ENCODE data around the gene AGFG1. TPM values are rescaled to one million over a fixed set of nuclear protein-coding genes. Genes with fewer than 3 reads are reported as not detected.

The AGFG1 gene
- total RNA-seq, 1 experiment from 2014 or later = 81.3 TPM

DNA sequence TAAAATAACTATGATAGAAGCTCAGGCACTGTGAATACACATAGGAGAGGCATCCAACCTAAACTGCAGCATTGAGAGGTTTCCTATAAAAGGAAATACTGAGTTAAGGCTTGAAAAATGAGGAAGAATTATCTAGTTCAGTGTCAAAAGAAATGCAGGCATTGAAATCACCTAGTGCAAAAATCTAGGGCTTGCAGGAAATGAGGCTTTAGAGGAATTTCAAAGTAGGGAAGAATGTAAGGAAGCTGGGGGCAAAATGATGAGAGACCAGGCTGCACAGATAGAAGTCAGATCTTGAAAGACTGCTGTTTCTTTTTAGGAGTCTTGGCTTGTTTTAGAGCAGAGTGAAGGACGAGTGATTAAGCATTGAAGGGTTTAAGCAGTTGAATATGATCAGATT, 98.7 kb downstream of the AGFG1 start (continued):
- TF ChIP-seq FOXP1 (CRISPR knock-in tag; IDR thresholded peaks at IDR 0.05; ENCODE audit: borderline replicate concordance) = no peak
- no peak for TF ChIP-seq MXD4 (CRISPR knock-in tag; IDR thresholded peaks at IDR 0.05; ENCODE audit: borderline replicate concordance)

DNA sequence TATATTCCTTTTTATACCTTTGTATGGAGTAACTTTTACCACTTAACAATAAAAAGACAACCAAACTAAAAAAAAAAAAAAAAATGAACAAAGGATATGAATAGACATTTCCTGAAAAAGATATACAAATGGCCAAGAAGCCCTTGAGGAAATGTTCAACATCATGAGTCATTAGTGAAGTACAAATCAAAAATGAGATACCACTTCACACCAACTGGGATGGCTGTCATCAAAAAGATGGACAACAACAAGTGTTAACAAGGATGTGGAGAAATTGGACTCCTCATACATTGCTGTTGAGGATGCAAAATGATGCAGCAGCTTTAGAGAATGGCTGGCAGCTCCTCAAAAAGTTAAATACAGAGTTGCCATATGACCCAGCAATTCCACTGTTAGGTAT, 104.2 kb downstream of the AGFG1 start:
- DNase-seq (ENCODE audit: low spot score) (no peak), ATAC-seq (no peak)
- Mint-ChIP-seq H3K27me3 (ENCODE audit: low read depth) (no peaks in the 10 kb centered on the region), H3K27ac (no peak overlapping the region), H3K4me1 (peaks cover 3% of the 10 kb centered on the region), H3K4me3 (no peak overlapping the region), H3K9me3 (peaks cover 4% of the 10 kb centered on the region), H3K36me3 (no peaks in the 10 kb centered on the region)
- TF ChIP-seq, protein P1, sequence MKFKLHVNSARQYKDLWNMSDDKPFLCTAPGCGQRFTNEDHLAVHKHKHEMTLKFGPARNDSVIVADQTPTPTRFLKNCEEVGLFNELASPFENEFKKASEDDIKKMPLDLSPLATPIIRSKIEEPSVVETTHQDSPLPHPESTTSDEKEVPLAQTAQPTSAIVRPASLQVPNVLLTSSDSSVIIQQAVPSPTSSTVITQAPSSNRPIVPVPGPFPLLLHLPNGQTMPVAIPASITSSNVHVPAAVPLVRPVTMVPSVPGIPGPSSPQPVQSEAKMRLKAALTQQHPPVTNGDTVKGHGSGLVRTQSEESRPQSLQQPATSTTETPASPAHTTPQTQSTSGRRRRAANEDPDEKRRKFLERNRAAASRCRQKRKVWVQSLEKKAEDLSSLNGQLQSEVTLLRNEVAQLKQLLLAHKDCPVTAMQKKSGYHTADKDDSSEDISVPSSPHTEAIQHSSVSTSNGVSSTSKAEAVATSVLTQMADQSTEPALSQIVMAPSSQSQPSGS (CRISPR knock-in tag; IDR thresholded peaks at IDR 0.05; ENCODE audit: borderline replicate concordance, low read depth) = no peak
- no peak for TF ChIP-seq FOXK1 (CRISPR knock-in tag; IDR thresholded peaks at IDR 0.05)
- TF ChIP-seq ZNF263 (CRISPR knock-in tag; IDR thresholded peaks at IDR 0.05; ENCODE audit: low read depth) = no peak
- TF ChIP-seq, protein P2, sequence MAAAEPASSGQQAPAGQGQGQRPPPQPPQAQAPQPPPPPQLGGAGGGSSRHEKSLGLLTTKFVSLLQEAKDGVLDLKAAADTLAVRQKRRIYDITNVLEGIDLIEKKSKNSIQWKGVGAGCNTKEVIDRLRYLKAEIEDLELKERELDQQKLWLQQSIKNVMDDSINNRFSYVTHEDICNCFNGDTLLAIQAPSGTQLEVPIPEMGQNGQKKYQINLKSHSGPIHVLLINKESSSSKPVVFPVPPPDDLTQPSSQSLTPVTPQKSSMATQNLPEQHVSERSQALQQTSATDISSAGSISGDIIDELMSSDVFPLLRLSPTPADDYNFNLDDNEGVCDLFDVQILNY (CRISPR knock-in tag; IDR thresholded peaks at IDR 0.05) = no peak
- TF ChIP-seq, protein P3, sequence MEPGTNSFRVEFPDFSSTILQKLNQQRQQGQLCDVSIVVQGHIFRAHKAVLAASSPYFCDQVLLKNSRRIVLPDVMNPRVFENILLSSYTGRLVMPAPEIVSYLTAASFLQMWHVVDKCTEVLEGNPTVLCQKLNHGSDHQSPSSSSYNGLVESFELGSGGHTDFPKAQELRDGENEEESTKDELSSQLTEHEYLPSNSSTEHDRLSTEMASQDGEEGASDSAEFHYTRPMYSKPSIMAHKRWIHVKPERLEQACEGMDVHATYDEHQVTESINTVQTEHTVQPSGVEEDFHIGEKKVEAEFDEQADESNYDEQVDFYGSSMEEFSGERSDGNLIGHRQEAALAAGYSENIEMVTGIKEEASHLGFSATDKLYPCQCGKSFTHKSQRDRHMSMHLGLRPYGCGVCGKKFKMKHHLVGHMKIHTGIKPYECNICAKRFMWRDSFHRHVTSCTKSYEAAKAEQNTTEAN (CRISPR knock-in tag; IDR thresholded peaks at IDR 0.05) = no peak
- TF ChIP-seq, protein P4, sequence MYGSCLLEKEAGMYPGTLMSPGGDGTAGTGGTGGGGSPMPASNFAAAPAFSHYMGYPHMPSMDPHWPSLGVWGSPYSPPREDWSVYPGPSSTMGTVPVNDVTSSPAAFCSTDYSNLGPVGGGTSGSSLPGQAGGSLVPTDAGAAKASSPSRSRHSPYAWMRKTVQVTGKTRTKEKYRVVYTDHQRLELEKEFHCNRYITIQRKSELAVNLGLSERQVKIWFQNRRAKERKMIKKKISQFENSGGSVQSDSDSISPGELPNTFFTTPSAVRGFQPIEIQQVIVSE (CRISPR knock-in tag; IDR thresholded peaks at IDR 0.05; ENCODE audit: borderline replicate concordance) = no peak
- no peak for TF ChIP-seq ATF1 (CRISPR knock-in tag; IDR thresholded peaks at IDR 0.05)
- TF ChIP-seq ZNF671 (CRISPR knock-in tag; IDR thresholded peaks at IDR 0.05) = no peak
- TF ChIP-seq NR1H2 (CRISPR knock-in tag; IDR thresholded peaks at IDR 0.05) = no peak
- TF ChIP-seq, protein P5, sequence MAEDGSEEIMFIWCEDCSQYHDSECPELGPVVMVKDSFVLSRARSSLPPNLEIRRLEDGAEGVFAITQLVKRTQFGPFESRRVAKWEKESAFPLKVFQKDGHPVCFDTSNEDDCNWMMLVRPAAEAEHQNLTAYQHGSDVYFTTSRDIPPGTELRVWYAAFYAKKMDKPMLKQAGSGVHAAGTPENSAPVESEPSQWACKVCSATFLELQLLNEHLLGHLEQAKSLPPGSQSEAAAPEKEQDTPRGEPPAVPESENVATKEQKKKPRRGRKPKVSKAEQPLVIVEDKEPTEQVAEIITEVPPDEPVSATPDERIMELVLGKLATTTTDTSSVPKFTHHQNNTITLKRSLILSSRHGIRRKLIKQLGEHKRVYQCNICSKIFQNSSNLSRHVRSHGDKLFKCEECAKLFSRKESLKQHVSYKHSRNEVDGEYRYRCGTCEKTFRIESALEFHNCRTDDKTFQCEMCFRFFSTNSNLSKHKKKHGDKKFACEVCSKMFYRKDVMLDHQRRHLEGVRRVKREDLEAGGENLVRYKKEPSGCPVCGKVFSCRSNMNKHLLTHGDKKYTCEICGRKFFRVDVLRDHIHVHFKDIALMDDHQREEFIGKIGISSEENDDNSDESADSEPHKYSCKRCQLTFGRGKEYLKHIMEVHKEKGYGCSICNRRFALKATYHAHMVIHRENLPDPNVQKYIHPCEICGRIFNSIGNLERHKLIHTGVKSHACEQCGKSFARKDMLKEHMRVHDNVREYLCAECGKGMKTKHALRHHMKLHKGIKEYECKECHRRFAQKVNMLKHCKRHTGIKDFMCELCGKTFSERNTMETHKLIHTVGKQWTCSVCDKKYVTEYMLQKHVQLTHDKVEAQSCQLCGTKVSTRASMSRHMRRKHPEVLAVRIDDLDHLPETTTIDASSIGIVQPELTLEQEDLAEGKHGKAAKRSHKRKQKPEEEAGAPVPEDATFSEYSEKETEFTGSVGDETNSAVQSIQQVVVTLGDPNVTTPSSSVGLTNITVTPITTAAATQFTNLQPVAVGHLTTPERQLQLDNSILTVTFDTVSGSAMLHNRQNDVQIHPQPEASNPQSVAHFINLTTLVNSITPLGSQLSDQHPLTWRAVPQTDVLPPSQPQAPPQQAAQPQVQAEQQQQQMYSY (CRISPR knock-in tag; IDR thresholded peaks at IDR 0.05) = no peak
- TF ChIP-seq RELA (CRISPR knock-in tag; IDR thresholded peaks at IDR 0.05; ENCODE audit: borderline replicate concordance) = no peak
- TF ChIP-seq NFE2L1 (CRISPR knock-in tag; IDR thresholded peaks at IDR 0.05) = no peak
- TF ChIP-seq, protein P6, sequence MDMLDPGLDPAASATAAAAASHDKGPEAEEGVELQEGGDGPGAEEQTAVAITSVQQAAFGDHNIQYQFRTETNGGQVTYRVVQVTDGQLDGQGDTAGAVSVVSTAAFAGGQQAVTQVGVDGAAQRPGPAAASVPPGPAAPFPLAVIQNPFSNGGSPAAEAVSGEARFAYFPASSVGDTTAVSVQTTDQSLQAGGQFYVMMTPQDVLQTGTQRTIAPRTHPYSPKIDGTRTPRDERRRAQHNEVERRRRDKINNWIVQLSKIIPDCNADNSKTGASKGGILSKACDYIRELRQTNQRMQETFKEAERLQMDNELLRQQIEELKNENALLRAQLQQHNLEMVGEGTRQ (CRISPR knock-in tag; IDR thresholded peaks at IDR 0.05) = no peak
- TF ChIP-seq TCF7 (CRISPR knock-in tag; IDR thresholded peaks at IDR 0.05; ENCODE audit: low read depth) = no peak
- TF ChIP-seq, protein P7, sequence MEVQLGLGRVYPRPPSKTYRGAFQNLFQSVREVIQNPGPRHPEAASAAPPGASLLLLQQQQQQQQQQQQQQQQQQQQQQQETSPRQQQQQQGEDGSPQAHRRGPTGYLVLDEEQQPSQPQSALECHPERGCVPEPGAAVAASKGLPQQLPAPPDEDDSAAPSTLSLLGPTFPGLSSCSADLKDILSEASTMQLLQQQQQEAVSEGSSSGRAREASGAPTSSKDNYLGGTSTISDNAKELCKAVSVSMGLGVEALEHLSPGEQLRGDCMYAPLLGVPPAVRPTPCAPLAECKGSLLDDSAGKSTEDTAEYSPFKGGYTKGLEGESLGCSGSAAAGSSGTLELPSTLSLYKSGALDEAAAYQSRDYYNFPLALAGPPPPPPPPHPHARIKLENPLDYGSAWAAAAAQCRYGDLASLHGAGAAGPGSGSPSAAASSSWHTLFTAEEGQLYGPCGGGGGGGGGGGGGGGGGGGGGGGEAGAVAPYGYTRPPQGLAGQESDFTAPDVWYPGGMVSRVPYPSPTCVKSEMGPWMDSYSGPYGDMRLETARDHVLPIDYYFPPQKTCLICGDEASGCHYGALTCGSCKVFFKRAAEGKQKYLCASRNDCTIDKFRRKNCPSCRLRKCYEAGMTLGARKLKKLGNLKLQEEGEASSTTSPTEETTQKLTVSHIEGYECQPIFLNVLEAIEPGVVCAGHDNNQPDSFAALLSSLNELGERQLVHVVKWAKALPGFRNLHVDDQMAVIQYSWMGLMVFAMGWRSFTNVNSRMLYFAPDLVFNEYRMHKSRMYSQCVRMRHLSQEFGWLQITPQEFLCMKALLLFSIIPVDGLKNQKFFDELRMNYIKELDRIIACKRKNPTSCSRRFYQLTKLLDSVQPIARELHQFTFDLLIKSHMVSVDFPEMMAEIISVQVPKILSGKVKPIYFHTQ (CRISPR knock-in tag; IDR thresholded peaks at IDR 0.05) = no peak
- TF ChIP-seq, protein P8, sequence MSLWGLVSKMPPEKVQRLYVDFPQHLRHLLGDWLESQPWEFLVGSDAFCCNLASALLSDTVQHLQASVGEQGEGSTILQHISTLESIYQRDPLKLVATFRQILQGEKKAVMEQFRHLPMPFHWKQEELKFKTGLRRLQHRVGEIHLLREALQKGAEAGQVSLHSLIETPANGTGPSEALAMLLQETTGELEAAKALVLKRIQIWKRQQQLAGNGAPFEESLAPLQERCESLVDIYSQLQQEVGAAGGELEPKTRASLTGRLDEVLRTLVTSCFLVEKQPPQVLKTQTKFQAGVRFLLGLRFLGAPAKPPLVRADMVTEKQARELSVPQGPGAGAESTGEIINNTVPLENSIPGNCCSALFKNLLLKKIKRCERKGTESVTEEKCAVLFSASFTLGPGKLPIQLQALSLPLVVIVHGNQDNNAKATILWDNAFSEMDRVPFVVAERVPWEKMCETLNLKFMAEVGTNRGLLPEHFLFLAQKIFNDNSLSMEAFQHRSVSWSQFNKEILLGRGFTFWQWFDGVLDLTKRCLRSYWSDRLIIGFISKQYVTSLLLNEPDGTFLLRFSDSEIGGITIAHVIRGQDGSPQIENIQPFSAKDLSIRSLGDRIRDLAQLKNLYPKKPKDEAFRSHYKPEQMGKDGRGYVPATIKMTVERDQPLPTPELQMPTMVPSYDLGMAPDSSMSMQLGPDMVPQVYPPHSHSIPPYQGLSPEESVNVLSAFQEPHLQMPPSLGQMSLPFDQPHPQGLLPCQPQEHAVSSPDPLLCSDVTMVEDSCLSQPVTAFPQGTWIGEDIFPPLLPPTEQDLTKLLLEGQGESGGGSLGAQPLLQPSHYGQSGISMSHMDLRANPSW (CRISPR knock-in tag; conservative IDR thresholded peaks at IDR 0.05; ENCODE audit: low read depth) = no peak
- TF ChIP-seq JUN (CRISPR knock-in tag; IDR thresholded peaks at IDR 0.05) = no peak
- TF ChIP-seq SMAD4 (CRISPR knock-in tag; IDR thresholded peaks at IDR 0.05) = no peak
- TF ChIP-seq NR3C1 (CRISPR knock-in tag; conservative IDR thresholded peaks at IDR 0.05; ENCODE audit: low read depth) = no peak
- CTCF ChIA-PET = no interaction called here
- POLR2A ChIA-PET = interaction anchor here (0.7 kb wide), 1 partner anchor 1484 kb away, joined by 3 read pairs; no protein-coding TSS in a partner anchor
